Measurements from ENCODE around the gene CD302. TPM values are rescaled to one million over a fixed set of nuclear protein-coding genes. Genes with fewer than 3 reads are reported as not detected.

The CD302 gene
- total RNA-seq, 1 experiment from 2014 or later = 0.21 TPM

DNA sequence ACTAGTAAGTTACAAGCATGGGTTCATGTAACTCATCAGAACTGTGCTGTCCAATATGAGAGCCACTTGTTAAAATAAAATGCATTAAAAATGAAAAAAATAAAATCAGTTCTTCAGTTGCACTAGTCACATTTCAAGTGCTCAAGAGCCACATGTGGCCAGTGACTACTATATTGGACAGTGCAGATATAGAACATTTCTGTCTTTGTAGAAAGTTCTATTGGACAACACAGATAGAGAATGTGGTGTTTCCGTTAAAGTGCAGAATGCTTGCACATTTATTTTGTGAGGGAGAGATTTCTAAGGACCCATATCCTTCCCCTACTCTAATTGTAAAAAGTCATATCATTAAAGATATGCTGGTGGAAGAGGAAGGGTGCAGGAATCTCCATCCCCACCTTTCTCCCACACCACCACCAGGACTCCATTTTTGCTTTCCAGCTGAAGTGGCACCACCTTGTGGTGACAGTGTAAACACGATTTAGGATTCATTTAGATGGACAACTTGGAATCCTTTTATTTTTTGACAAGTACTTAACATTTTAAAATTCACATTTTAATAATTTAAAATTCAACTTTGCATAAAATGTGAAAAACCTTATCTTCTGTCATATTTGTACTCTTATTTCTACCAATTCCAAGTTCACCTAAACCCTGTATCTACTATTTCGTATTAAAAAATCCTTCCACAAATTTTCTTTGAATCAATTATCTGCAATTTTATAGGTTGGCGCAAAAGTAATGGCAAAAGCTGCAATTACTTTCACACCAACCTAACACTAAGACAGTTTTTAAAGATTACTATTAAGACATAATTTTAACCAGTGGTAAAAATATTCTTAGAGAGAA lies 9.4 kb upstream of the CD302 start:
- Mint-ChIP-seq H3K27me3 (ENCODE audit: insufficient read depth, unreplicated experiment) (peaks cover 24% of the 10 kb centered on the region), H3K36me3 (ENCODE audit: insufficient read depth, unreplicated experiment) (no peaks in the 10 kb centered on the region), H3K4me1 (ENCODE audit: insufficient read depth, unreplicated experiment) (no peaks in the 10 kb centered on the region), H3K4me3 (ENCODE audit: unreplicated experiment) (no peak overlapping the region), H3K27ac (ENCODE audit: low read depth, unreplicated experiment) (no peak overlapping the region), H3K9me3 (ENCODE audit: unreplicated experiment) (no peaks in the 10 kb centered on the region)
- peak; percentile 74 for DNase-seq (ENCODE audit: unreplicated experiment)
- TF ChIP-seq, protein P1, sequence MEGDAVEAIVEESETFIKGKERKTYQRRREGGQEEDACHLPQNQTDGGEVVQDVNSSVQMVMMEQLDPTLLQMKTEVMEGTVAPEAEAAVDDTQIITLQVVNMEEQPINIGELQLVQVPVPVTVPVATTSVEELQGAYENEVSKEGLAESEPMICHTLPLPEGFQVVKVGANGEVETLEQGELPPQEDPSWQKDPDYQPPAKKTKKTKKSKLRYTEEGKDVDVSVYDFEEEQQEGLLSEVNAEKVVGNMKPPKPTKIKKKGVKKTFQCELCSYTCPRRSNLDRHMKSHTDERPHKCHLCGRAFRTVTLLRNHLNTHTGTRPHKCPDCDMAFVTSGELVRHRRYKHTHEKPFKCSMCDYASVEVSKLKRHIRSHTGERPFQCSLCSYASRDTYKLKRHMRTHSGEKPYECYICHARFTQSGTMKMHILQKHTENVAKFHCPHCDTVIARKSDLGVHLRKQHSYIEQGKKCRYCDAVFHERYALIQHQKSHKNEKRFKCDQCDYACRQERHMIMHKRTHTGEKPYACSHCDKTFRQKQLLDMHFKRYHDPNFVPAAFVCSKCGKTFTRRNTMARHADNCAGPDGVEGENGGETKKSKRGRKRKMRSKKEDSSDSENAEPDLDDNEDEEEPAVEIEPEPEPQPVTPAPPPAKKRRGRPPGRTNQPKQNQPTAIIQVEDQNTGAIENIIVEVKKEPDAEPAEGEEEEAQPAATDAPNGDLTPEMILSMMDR (IDR thresholded peaks at IDR 0.05; ENCODE audit: unreplicated experiment) = peak; percentile 64
- ChIA-PET POLR2A (no interaction called here), CTCF (interaction anchor here (0.6 to 2.6 kb wide), 8 partner anchors 8 to 290 kb away, joined by 3 to 8 read pairs (median 3); no protein-coding TSS in a partner anchor)
- intact Hi-C loops (cut with micrococcal nuclease) = loop anchor here (1.0 to 10.0 kb wide), 2 partner anchors 157 to 922 kb away; no protein-coding TSS in a partner anchor
- no TSS peak for BruUV-seq (replicated peaks)

DNA sequence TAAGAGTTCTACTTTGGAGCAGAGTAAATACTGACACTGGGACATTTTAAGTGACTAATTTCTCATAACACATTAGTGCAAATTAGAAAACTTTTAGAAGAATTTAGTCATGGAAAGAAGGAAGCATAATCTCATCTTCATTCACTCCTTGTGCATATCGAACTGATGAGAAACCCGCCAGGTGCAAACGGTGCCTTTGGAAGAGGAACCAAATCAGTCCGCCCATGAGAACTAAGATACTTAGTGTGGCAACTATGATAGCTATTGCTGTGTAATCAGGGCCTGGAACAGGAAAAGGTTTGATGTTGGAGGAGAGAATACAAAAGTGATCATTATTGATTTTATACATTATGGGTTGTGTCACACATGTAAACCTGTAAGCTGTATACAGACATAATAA lies 6.9 kb upstream of the CD302 start:
- POLR2A ChIA-PET = no interaction called here

GRCh38 chr2:159803235-159803962 lies 5.4 kb upstream of the CD302 start:
- no peaks in the 10 kb centered on the region for H3K4me1 Mint-ChIP-seq (ENCODE audit: insufficient read depth, unreplicated experiment)
- H3K4me3 Mint-ChIP-seq (ENCODE audit: unreplicated experiment) = no peak overlapping the region
- peaks cover 55% of the 10 kb centered on the region for H3K27me3 Mint-ChIP-seq (ENCODE audit: insufficient read depth, unreplicated experiment)

More for the DNA sequence above, 6.9 kb upstream of the CD302 start:
- CTCF ChIA-PET = interaction anchor here (0.7 to 1.2 kb wide), 4 partner anchors 12 to 165 kb away, joined by 3 to 4 read pairs (median 3); no protein-coding TSS in a partner anchor
- TF ChIP-seq, protein P1 (IDR thresholded peaks at IDR 0.05; ENCODE audit: unreplicated experiment) = no peak
- no TSS peak for BruUV-seq (replicated peaks)
- Mint-ChIP-seq H3K4me3 (ENCODE audit: unreplicated experiment) (no peak overlapping the region), H3K4me1 (ENCODE audit: insufficient read depth, unreplicated experiment) (no peaks in the 10 kb centered on the region), H3K27me3 (ENCODE audit: insufficient read depth, unreplicated experiment) (peaks cover 39% of the 10 kb centered on the region), H3K9me3 (ENCODE audit: unreplicated experiment) (no peaks in the 10 kb centered on the region), H3K36me3 (ENCODE audit: insufficient read depth, unreplicated experiment) (peaks cover 7% of the 10 kb centered on the region), H3K27ac (ENCODE audit: low read depth, unreplicated experiment) (no peak overlapping the region)
- intact Hi-C loops (cut with micrococcal nuclease) = loop anchor here (5.0 to 10.0 kb wide), 2 partner anchors 160 to 608 kb away; no protein-coding TSS in a partner anchor
- no peak for DNase-seq (ENCODE audit: unreplicated experiment)

More at GRCh38 chr2:159803235-159803962, 5.4 kb upstream of the CD302 start:
- Mint-ChIP-seq H3K9me3 (ENCODE audit: unreplicated experiment) (no peaks in the 10 kb centered on the region), H3K36me3 (ENCODE audit: insufficient read depth, unreplicated experiment) (peaks cover 7% of the 10 kb centered on the region), H3K27ac (ENCODE audit: low read depth, unreplicated experiment) (no peak overlapping the region)
- no peak for DNase-seq (ENCODE audit: unreplicated experiment)
- intact Hi-C loops (cut with micrococcal nuclease) = loop anchor here (5.0 to 10.0 kb wide), 2 partner anchors 161 to 606 kb away; no protein-coding TSS in a partner anchor
- POLR2A ChIA-PET = no interaction called here
- no TSS peak for BruUV-seq (replicated peaks)
- TF ChIP-seq, protein P1 (IDR thresholded peaks at IDR 0.05; ENCODE audit: unreplicated experiment) = no peak
- CTCF ChIA-PET = no interaction called here

All from MCF 10A (cell line).